Naive thymus-derived CD4-positive, alpha-beta T cell (primary cell): ENCODE measurements around the gene STOML3. TPM values are rescaled to one million over a fixed set of nuclear protein-coding genes. Genes with fewer than 3 reads are reported as not detected.

Experiments
- ATAC-seq: fragments of 150-1000 bp; cut with Tn5 transposase; 2 replicates; pipeline ENCODE4 v1.10.0; 2021; ENCODE audit warnings: mild to moderate bottlenecking, moderate library complexity
- CTCF ChIA-PET: fragments of 350-600 bp; sonication (Branson Sonifier 250); formaldehyde crosslinking; loops from one replicate; lab custom pipeline; 2021; ENCODE audit warnings: antibody characterized with exemption; lab: Charles Lee
- POLR2A ChIA-PET: fragments of 350-600 bp; sonication (Branson Sonifier 250); formaldehyde crosslinking; loops from one replicate; lab custom pipeline; 2021; ENCODE audit warnings: antibody characterized with exemption, inconsistent platforms; lab: Charles Lee
- DNase-seq, 9 donors: peaks; one replicate each; pipeline versions ENCODE4 v3.0.0 to v3.0.0-alpha.2; 2020 to 2022; ENCODE audit warnings: mixed read lengths in 1 of 9
- H3K27ac ChIP-seq: one replicate; pipeline ENCODE4 v1.7.0; 2013; ENCODE audit warnings: mild to moderate bottlenecking, low read depth, low read length, moderate library complexity
- H3K27me3 ChIP-seq, 2 donors: one replicate each; pipeline ENCODE4 v1.7.0; 2013; ENCODE audit warnings: low read length in 2 of 2, mild to moderate bottlenecking in 2 of 2, moderate library complexity in 2 of 2; ENCODE audit not compliant: control insufficient read depth in 2 of 2, insufficient read depth in 2 of 2
- H3K36me3 ChIP-seq, 3 experiments: 1 replicate in 2 of 3; 2 replicates in 1 of 3; pipeline ENCODE4 v1.7.0; 2013; ENCODE audit warnings: low read length in 3 of 3, mild to moderate bottlenecking in 3 of 3, moderate library complexity in 1 of 3; ENCODE audit not compliant: insufficient read depth in 3 of 3, control insufficient read depth in 2 of 3
- H3K4me1 ChIP-seq, 2 donors: one replicate each; pipeline ENCODE4 v1.7.0; 2013; ENCODE audit warnings: low read length in 2 of 2, mild to moderate bottlenecking in 2 of 2, moderate library complexity in 1 of 2; ENCODE audit not compliant: control insufficient read depth in 2 of 2, insufficient read depth in 2 of 2
- H3K4me3 ChIP-seq: 2 replicates; pipeline ENCODE4 v1.7.0; 2013; ENCODE audit warnings: mild to moderate bottlenecking, low read length
- H3K9me3 ChIP-seq, 3 experiments: 1 replicate in 2 of 3; 2 replicates in 1 of 3; pipeline ENCODE4 v1.7.0; 2013; ENCODE audit warnings: low read length in 3 of 3; ENCODE audit not compliant: control insufficient read depth in 2 of 3
- H3K27ac Mint-ChIP-seq, 9 donors: one replicate each; pipeline ENCODE4 v1.8.0; 2020 to 2022; ENCODE audit warnings: mixed read lengths in 9 of 9, mild to moderate bottlenecking in 8 of 9, moderate library complexity in 5 of 9, inconsistent platforms in 2 of 9
- H3K27me3 Mint-ChIP-seq, 5 donors: one replicate each; pipeline ENCODE4 v1.8.0; 2021 to 2022; ENCODE audit warnings: mixed read lengths in 5 of 5, mild to moderate bottlenecking in 1 of 5
- H3K36me3 Mint-ChIP-seq, 5 donors: one replicate each; pipeline ENCODE4 v1.8.0; 2020 to 2022; ENCODE audit warnings: mixed read lengths in 5 of 5, mild to moderate bottlenecking in 3 of 5, inconsistent platforms in 1 of 5
- H3K4me1 Mint-ChIP-seq, 7 donors: one replicate each; pipeline ENCODE4 v1.8.0; 2020 to 2022; ENCODE audit warnings: mixed read lengths in 7 of 7, mild to moderate bottlenecking in 3 of 7, inconsistent platforms in 1 of 7
- H3K4me3 Mint-ChIP-seq, 10 donors: one replicate each; pipeline ENCODE4 v1.8.0; 2020 to 2022; ENCODE audit warnings: mild to moderate bottlenecking in 10 of 10, mixed read lengths in 10 of 10, moderate library complexity in 6 of 10, inconsistent platforms in 2 of 10
- H3K9me3 Mint-ChIP-seq, 11 donors: one replicate each; pipeline ENCODE4 v1.8.0; 2020 to 2022; ENCODE audit warnings: mixed read lengths in 11 of 11, mild to moderate bottlenecking in 4 of 11, inconsistent platforms in 1 of 11, moderate library complexity in 1 of 11
- intact Hi-C, 2 donors: fragments of 100-400 bp; cut with micrococcal nuclease; formaldehyde crosslinking; loops; one replicate each; pipeline ENCODE4 v1.15.1; 2023
- polyA plus RNA-seq, 2 donors: library from polyadenylated mRNA; unstranded; fragments of 300-500 nt; fragmentation: Illumina TruSeq; gene quantifications; one replicate each; pipeline ENCODE4 v1.2.3, GENCODE V29; 2021
- total RNA-seq, 6 experiments: library from RNA in 5 of 6; stranded (reverse) in 5 of 6; gene quantifications; 1 replicate in 5 of 6; 2 replicates in 1 of 6; pipeline ENCODE4 v1.2.3 and lab custom pipeline; 2021 to 2026

STOML3 gene
- total and polyA plus RNA-seq, 7 experiments from 2014 or later, result not detected

DNA sequence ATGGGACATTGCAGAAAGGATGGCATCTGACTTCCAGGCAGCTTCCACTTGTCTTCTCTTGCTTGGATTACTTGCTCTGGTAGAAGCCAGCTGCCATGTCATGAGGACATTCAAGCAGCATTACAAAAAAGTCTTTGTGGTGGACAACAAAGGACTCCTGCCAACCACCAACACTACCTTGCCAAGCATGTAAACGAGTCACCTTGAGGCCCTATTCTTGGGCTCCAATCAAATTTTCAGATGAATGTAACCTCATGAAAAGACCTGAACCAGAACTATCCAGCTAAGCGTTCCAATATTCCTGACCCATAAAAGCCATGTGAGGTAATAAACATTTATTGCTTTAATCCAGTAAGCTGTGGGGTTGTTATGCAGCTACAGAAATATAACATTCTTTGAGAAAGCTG, 34.8 kb upstream of the STOML3 start:
- ATAC-seq, result no peak
- H3K36me3 ChIP-seq, result peaks cover 11 to 40% (median 30%) of the 10 kb centered on the region in 3 experiments
- POLR2A ChIA-PET, result interaction anchor here (0.8 kb wide), 1 partner anchor 12 kb away, joined by 3 read pairs; the partner anchor contains the start of genes NHLRC3 and PROSER1

GRCh38 chr13:39023761-39024160, 33.1 kb upstream of the STOML3 start:
- Mint-ChIP-seq H3K27ac (no peak overlapping the region), H3K9me3 (no peaks in the 10 kb centered on the region), H3K4me3 (no peak overlapping the region), H3K4me1 (peaks cover 0 to 10% (median 3%) of the 10 kb centered on the region in 7 donors), H3K36me3 (peaks cover 13 to 53% (median 30%) of the 10 kb centered on the region in 5 donors), H3K27me3 (no peaks in the 10 kb centered on the region)
- H3K4me1 ChIP-seq, result no peaks in the 10 kb centered on the region
- ChIA-PET CTCF (no interaction called here), POLR2A (no interaction called here)
- H3K9me3 ChIP-seq, result no peaks in the 10 kb centered on the region
- intact Hi-C loops, result no loop called here
- no peaks in the 10 kb centered on the region for H3K27me3 ChIP-seq
- H3K27ac ChIP-seq, result no peak overlapping the region
- peaks cover 11 to 40% (median 30%) of the 10 kb centered on the region in 3 experiments for H3K36me3 ChIP-seq
- no peak for ATAC-seq
- no peak for DNase-seq
- no peak overlapping the region for H3K4me3 ChIP-seq

More for the DNA sequence above, 34.8 kb upstream of the STOML3 start:
- Mint-ChIP-seq H3K4me1 (peaks cover 0 to 10% (median 0%) of the 10 kb centered on the region in 7 donors), H3K4me3 (no peak overlapping the region), H3K27ac (no peak overlapping the region), H3K27me3 (no peaks in the 10 kb centered on the region), H3K9me3 (no peaks in the 10 kb centered on the region), H3K36me3 (peaks cover 13 to 46% (median 26%) of the 10 kb centered on the region in 5 donors)
- H3K27me3 ChIP-seq, result no peaks in the 10 kb centered on the region
- no peaks in the 10 kb centered on the region for H3K9me3 ChIP-seq
- no peak overlapping the region for H3K27ac ChIP-seq
- H3K4me3 ChIP-seq, result no peak overlapping the region
- intact Hi-C loops, result no loop called here
- no peaks in the 10 kb centered on the region for H3K4me1 ChIP-seq
- no peak for DNase-seq
- CTCF ChIA-PET, result interaction anchor here (0.6 kb wide), 1 partner anchor 10 kb away, joined by 6 read pairs; no protein-coding TSS in a partner anchor

DNA sequence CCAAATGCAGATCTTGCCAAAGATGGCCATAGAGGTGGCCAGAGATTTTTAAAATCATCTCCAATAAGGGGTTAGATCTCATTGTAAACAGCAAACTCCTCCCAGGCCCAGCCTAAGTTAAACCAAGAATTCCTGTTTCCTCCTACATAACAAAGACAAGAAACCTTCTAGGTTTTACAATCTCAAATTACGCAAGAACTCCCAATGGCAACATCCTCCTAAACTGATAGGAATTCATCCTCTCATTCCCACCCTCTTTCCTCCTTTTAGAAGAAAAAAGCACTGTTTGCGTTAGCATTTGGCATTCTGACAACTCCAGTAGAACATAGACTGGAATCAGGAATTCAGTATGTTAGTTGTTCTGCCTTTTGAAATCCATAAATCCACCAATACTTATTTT, 32.7 kb upstream of the STOML3 start:
- H3K4me1 Mint-ChIP-seq, result peaks cover 0 to 10% (median 3%) of the 10 kb centered on the region in 7 donors
- DNase-seq (no peak), ATAC-seq (no peak)
- POLR2A ChIA-PET, result no interaction called here
- no peaks in the 10 kb centered on the region for H3K9me3 Mint-ChIP-seq
- H3K27me3 ChIP-seq, result no peaks in the 10 kb centered on the region
- H3K27ac ChIP-seq, result no peak overlapping the region
- intact Hi-C loops, result no loop called here
- H3K4me3 ChIP-seq, result no peak overlapping the region
- H3K4me3 Mint-ChIP-seq, result no peak overlapping the region
- CTCF ChIA-PET, result no interaction called here
- no peaks in the 10 kb centered on the region for H3K27me3 Mint-ChIP-seq
- H3K36me3 Mint-ChIP-seq, result peaks cover 13 to 58% (median 30%) of the 10 kb centered on the region in 5 donors
- H3K9me3 ChIP-seq, result no peaks in the 10 kb centered on the region
- no peak overlapping the region for H3K27ac Mint-ChIP-seq
- H3K36me3 ChIP-seq, result peaks cover 11 to 40% (median 30%) of the 10 kb centered on the region in 3 experiments
- H3K4me1 ChIP-seq, result no peaks in the 10 kb centered on the region

GRCh38 chr13:39020853-39021462, 30.3 kb upstream of the STOML3 start:
- intact Hi-C loops, result no loop called here
- ATAC-seq (no peak), DNase-seq (no peak)
- no peaks in the 10 kb centered on the region for H3K9me3 Mint-ChIP-seq
- Histone ChIP-seq H3K4me1 (no peaks in the 10 kb centered on the region), H3K9me3 (no peaks in the 10 kb centered on the region), H3K27ac (no peak overlapping the region), H3K36me3 (peaks cover 15 to 53% (median 26%) of the 10 kb centered on the region in 3 experiments), H3K4me3 (no peak overlapping the region), H3K27me3 (no peaks in the 10 kb centered on the region)
- H3K4me3 Mint-ChIP-seq, result no peak overlapping the region
- ChIA-PET CTCF (no interaction called here), POLR2A (interaction anchor here (1.3 kb wide), 1 partner anchor 16 kb away, joined by 4 read pairs; no protein-coding TSS in a partner anchor)
- peak overlapping the region in 1 of 9 donors; percentile 34 for H3K27ac Mint-ChIP-seq
- H3K27me3 Mint-ChIP-seq, result no peaks in the 10 kb centered on the region
- peaks cover 0 to 16% (median 4%) of the 10 kb centered on the region in 7 donors for H3K4me1 Mint-ChIP-seq
- H3K36me3 Mint-ChIP-seq, result peaks cover 8 to 59% (median 20%) of the 10 kb centered on the region in 5 donors

- H3K36me3 ChIP-seq, result peaks cover 13 to 58% (median 25%) of the 10 kb centered on the region in 3 experiments
- Mint-ChIP-seq H3K4me3 (no peak overlapping the region), H3K4me1 (peaks cover 0 to 16% (median 4%) of the 10 kb centered on the region in 7 donors), H3K27ac (peak overlapping the region in 2 of 9 donors; percentile 31 to 47), H3K9me3 (no peaks in the 10 kb centered on the region), H3K27me3 (no peaks in the 10 kb centered on the region), H3K36me3 (peaks cover 24 to 67% (median 33%) of the 10 kb centered on the region in 5 donors)
- ATAC-seq (peak; percentile 63), DNase-seq (peak in 1 of 9 donors; percentile 4)
- POLR2A ChIA-PET, result no interaction called here
- no peaks in the 10 kb centered on the region for H3K4me1 ChIP-seq
- H3K27me3 ChIP-seq, result no peaks in the 10 kb centered on the region
- H3K9me3 ChIP-seq, result no peaks in the 10 kb centered on the region
- H3K27ac ChIP-seq, result no peak overlapping the region
- H3K4me3 ChIP-seq, result no peak overlapping the region
- CTCF ChIA-PET, result interaction anchor here (1.1 to 1.5 kb wide), 2 partner anchors 11 to 1942 kb away, joined by 3 to 4 read pairs; no protein-coding TSS in a partner anchor
- intact Hi-C loops, result loop anchor here in 1 of 2 donors (2.0 kb wide), 1 partner anchor 22 kb away; the partner anchor contains the start of genes NHLRC3 and PROSER1
Measured at GRCh38 chr13:39016787-39017186, 26.2 kb upstream of the STOML3 start.

DNA sequence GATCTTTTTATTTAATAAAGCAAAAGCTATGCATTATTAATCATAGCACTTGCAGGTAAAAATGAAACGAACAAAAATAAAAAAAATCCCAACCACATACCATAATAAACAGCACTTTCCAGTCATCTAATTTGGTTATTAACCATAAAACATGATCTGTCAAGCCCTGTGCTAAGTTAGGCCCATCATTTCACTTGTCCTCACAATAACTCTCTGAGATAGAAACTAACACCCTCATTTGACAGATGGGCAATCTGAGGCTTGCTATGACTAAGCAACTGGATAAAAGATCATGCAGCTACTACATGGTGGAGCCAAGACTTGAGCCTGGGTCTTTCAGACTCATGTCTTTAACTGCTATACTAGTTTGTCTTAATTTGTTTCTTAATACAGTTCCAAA, 25.5 kb upstream of the STOML3 start:
- Mint-ChIP-seq H3K9me3 (no peaks in the 10 kb centered on the region), H3K4me1 (peaks cover 0 to 16% (median 4%) of the 10 kb centered on the region in 7 donors), H3K27ac (no peak overlapping the region), H3K4me3 (no peak overlapping the region), H3K36me3 (peaks cover 22 to 66% (median 33%) of the 10 kb centered on the region in 5 donors), H3K27me3 (no peaks in the 10 kb centered on the region)
- POLR2A ChIA-PET, result no interaction called here
- peaks cover 12 to 64% (median 32%) of the 10 kb centered on the region in 3 experiments for H3K36me3 ChIP-seq
- H3K4me1 ChIP-seq, result no peaks in the 10 kb centered on the region
- intact Hi-C loops, result loop anchor here in 1 of 2 donors (2.0 kb wide), 1 partner anchor 23 kb away; the partner anchor contains the start of genes NHLRC3 and PROSER1
- H3K4me3 ChIP-seq, result no peak overlapping the region
- H3K9me3 ChIP-seq, result no peaks in the 10 kb centered on the region
- H3K27me3 ChIP-seq, result no peaks in the 10 kb centered on the region
- CTCF ChIA-PET, result interaction anchor here (0.6 to 1.5 kb wide), 3 partner anchors 10 to 1941 kb away, joined by 3 to 6 read pairs (median 5); no protein-coding TSS in a partner anchor
- ATAC-seq (no peak), DNase-seq (no peak)
- no peak overlapping the region for H3K27ac ChIP-seq
